GM23338 (cell line): ENCODE data around the gene MAP3K6. TPM values are rescaled to one million over a fixed set of nuclear protein-coding genes. Genes with fewer than 3 reads are reported as not detected.

Experiments used
- ATAC-seq: fragments of 200-7000 bp; cut with Tn5 transposase; 3 replicates; pipeline ENCODE4 v1.9.1; 2020
- DNase-seq: peaks from one replicate; pipeline ENCODE4 v3.0.0-alpha.2; 2015; ENCODE audit warnings: low spot score
- H2AFZ ChIP-seq: fragments of 200-600 bp; sonication (generic); 2 replicates; pipeline ENCODE4 v1.8.0; 2016; ENCODE audit warnings: antibody characterized with exemption, mild to moderate bottlenecking, moderate library complexity
- H3F3A ChIP-seq: fragments of 200-600 bp; sonication (generic); replicated peaks from 2 replicates; pipeline ENCODE4 v1.8.0; 2017; ENCODE audit warnings: antibody characterized with exemption, mixed run types, low read depth
- H3K27ac ChIP-seq: fragments of 200-600 bp; sonication (generic); 2 replicates; pipeline ENCODE4 v1.6.1; 2016; ENCODE audit warnings: low read depth
- H3K27me3 ChIP-seq: fragments of 200-600 bp; sonication (generic); 2 replicates; pipeline ENCODE4 v1.8.0; 2016; ENCODE audit warnings: mild to moderate bottlenecking, mixed run types, moderate library complexity; ENCODE audit not compliant: insufficient read depth
- H3K36me3 ChIP-seq: fragments of 200-600 bp; sonication (generic); 2 replicates; pipeline ENCODE4 v1.8.0; 2016; ENCODE audit warnings: mild to moderate bottlenecking; ENCODE audit not compliant: insufficient read depth
- H3K4me1 ChIP-seq: fragments of 200-600 bp; sonication (generic); 2 replicates; pipeline ENCODE4 v1.8.0; 2016; ENCODE audit warnings: mild to moderate bottlenecking, moderate library complexity; ENCODE audit not compliant: insufficient read depth
- H3K4me2 ChIP-seq: fragments of 200-600 bp; sonication (generic); 2 replicates; pipeline ENCODE4 v1.7.1; 2017; ENCODE audit warnings: mixed run types
- H3K4me3 ChIP-seq: fragments of 200-600 bp; sonication (generic); 2 replicates; pipeline ENCODE4 v1.6.1; 2016; ENCODE audit warnings: mixed run types
- H3K79me2 ChIP-seq: fragments of 200-600 bp; sonication (generic); replicated peaks from 2 replicates; pipeline ENCODE4 v1.8.0; 2017; ENCODE audit warnings: mild to moderate bottlenecking; ENCODE audit not compliant: insufficient read depth
- H3K9me2 ChIP-seq: fragments of 200-600 bp; sonication (generic); 2 replicates; pipeline ENCODE4 v1.8.0; 2017; ENCODE audit not compliant: insufficient read depth
- H4K20me1 ChIP-seq: fragments of 200-600 bp; sonication (generic); replicated peaks from 2 replicates; pipeline ENCODE4 v1.8.0; 2017; ENCODE audit warnings: mild to moderate bottlenecking; ENCODE audit not compliant: insufficient read depth
- H3K27ac Mint-ChIP-seq: 2 replicates; pipeline ENCODE4 v1.8.0; 2020; ENCODE audit warnings: inconsistent platforms, mild to moderate bottlenecking, moderate library complexity, mixed read lengths
- H3K27me3 Mint-ChIP-seq: 3 replicates; pipeline ENCODE4 v1.8.0; 2022; ENCODE audit warnings: low read depth, mild to moderate bottlenecking, moderate library complexity, mixed read lengths, inconsistent platforms; ENCODE audit not compliant: insufficient read depth, poor library complexity
- H3K36me3 Mint-ChIP-seq: 3 replicates; pipeline ENCODE4 v1.8.0; 2021; ENCODE audit warnings: low read depth, mild to moderate bottlenecking, inconsistent platforms, moderate library complexity, mixed read lengths
- H3K4me1 Mint-ChIP-seq: 3 replicates; pipeline ENCODE4 v1.8.0; 2020; ENCODE audit warnings: mild to moderate bottlenecking, inconsistent platforms, mixed read lengths
- H3K4me3 Mint-ChIP-seq: 3 replicates; pipeline ENCODE4 v1.8.0; 2021; ENCODE audit warnings: moderate library complexity, mild to moderate bottlenecking, inconsistent platforms, mixed read lengths
- H3K9me3 Mint-ChIP-seq: 3 replicates; pipeline ENCODE4 v1.8.0; 2020; ENCODE audit warnings: moderate library complexity, mild to moderate bottlenecking, inconsistent platforms, mixed read lengths
- ETS1 ChIP-seq: IDR thresholded peaks from 2 replicates; pipeline ENCODE4 v1.6.1; 2016; ENCODE audit warnings: antibody characterized with exemption
- EZH2phosphoT487 ChIP-seq: fragments of 200-600 bp; sonication (generic); IDR thresholded peaks from one replicate; pipeline ENCODE4 v1.8.1; 2018; ENCODE audit warnings: antibody characterized with exemption; ENCODE audit not compliant: unreplicated experiment
- ZNF331 ChIP-seq: fragments of 250-450 bp; sonication (Bioruptor Pico); IDR thresholded peaks from 2 replicates; pipeline ENCODE4 v1.5.0; 2020; ENCODE audit warnings: low read depth, mild to moderate bottlenecking, moderate library complexity
- ZNF462 ChIP-seq: fragments of 250-450 bp; sonication (Bioruptor Pico); IDR thresholded peaks from 2 replicates; pipeline ENCODE4 v1.5.0; 2020; ENCODE audit warnings: mild to moderate bottlenecking, moderate library complexity
- polyA plus RNA-seq: library from polyadenylated mRNA; unstranded; fragments of >200 nt; fragmentation: Nextera tagmentation; extraction: Ambion mirVana; gene quantifications from 2 replicates; pipeline ENCODE4 v1.2.1, GENCODE V29; 2016
- total RNA-seq: library from RNA; depleted of rRNA; stranded (reverse); fragments of >200 nt; shearing (Covaris generic); gene quantifications from 2 replicates; pipeline ENCODE4 v1.2.3, GENCODE V29; 2014

Gene MAP3K6
- total and polyA plus RNA-seq, 2 experiments from 2014 or later, result 8.2 to 10.6 TPM

- no peaks in the 10 kb centered on the region for H3K9me3 Mint-ChIP-seq
- no peak overlapping the region for H3K27ac Mint-ChIP-seq
- Histone ChIP-seq H3K4me2 (no peak overlapping the region), H3F3A (peaks cover 26% of the 10 kb centered on the region), H3K79me2 (no peaks in the 10 kb centered on the region), H3K4me3 (no peak overlapping the region), H3K4me1 (peaks cover 34% of the 10 kb centered on the region), H4K20me1 (no peaks in the 10 kb centered on the region), H3K27me3 (no peaks in the 10 kb centered on the region), H2AFZ (0 out of 2 replicates have a peak overlapping the region, but pooled peaks have one; percentile 47), H3K27ac (peak overlapping the region; percentile 55), H3K9me2 (no peaks in the 10 kb centered on the region), H3K36me3 (no peaks in the 10 kb centered on the region)
- TF ChIP-seq EZH2phosphoT487 (no peak), ZNF331 (CRISPR knock-in tag) (no peak), ETS1 (no peak), ZNF462 (CRISPR knock-in tag) (no peak)
- DNase-seq, result no peak
- peaks cover 7% of the 10 kb centered on the region; the same call in 1 of the 3 replicates for H3K36me3 Mint-ChIP-seq
- H3K4me3 Mint-ChIP-seq, result no peak overlapping the region
- no peak for ATAC-seq
- peaks cover 23% of the 10 kb centered on the region for H3K27me3 Mint-ChIP-seq
- H3K4me1 Mint-ChIP-seq, result peaks cover 62% of the 10 kb centered on the region
Observed at GRCh38 chr1:27399251-27400025, 32.7 kb upstream of the MAP3K6 start.
